Measurements from ENCODE around the gene PARN. TPM values are rescaled to one million over a fixed set of nuclear protein-coding genes. Genes with fewer than 3 reads are reported as not detected.
"Not testable (repeated sequence)": the region's sequence is repeated elsewhere in the genome, so short reads cannot be mapped to it uniquely, and the experiment has no call there.

The PARN gene
- polyA plus RNA-seq, 3 donors: 18.4 to 24.4 (median 19.1) TPM

DNA sequence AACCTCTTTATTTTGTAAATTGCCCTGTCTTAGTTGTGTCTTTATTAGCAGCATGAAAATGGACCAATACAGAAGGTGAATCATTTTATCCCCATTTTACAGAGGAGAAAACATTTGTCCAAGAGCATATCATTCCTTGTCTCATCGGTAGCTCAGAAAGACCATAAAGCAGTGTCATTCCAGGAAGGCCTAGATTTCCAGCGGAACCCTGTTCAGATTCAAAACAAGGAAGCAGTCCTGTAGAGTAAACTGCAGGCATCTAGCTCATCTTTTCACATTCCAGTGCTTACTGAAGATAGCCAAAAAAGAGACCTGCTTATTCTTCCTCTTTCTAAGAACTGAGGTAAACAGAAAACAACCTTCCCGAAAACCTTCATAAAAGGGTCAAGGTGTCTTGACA lies 54.0 kb downstream of the PARN start:
- H3K27ac Mint-ChIP-seq: no peak overlapping the region
- peaks cover 62 to 76% of the 10 kb centered on the region in 2 donors for H3K36me3 Mint-ChIP-seq
- Histone ChIP-seq H2AFZ (ENCODE audit: insufficient read depth, low read depth, low read length, poor library complexity, severe bottlenecking) (no peak overlapping the region), H3K36me3 (replicated peaks in 1 of 2; ENCODE audit: control insufficient read depth in 1 of 2, insufficient read depth in 2 of 2, low read length in 2 of 2) (peaks cover 55 to 78% of the 10 kb centered on the region in 2 donors), H3K4me1 (ENCODE audit: control insufficient read depth in 1 of 2, insufficient read depth in 2 of 2, low read length in 2 of 2) (no peaks in the 10 kb centered on the region), H4K20me1 (ENCODE audit: insufficient read depth, low read length) (no peaks in the 10 kb centered on the region), H3K27ac (ENCODE audit: low read depth in 1 of 2, low read length in 2 of 2) (no peak overlapping the region), H3K9me3 (replicated peaks in 1 of 2; ENCODE audit: control insufficient read depth in 1 of 2, insufficient read depth in 1 of 2, low read length in 2 of 2) (no peaks in the 10 kb centered on the region), H3K4me2 (replicated peaks; ENCODE audit: extremely low read depth, low read length, poor library complexity, severe bottlenecking) (no peak overlapping the region), H3K4me3 (replicated peaks in 1 of 3; ENCODE audit: low read depth in 2 of 3, low read length in 3 of 3) (no peak overlapping the region), H3K79me2 (ENCODE audit: insufficient read depth, low read length) (no peaks in the 10 kb centered on the region), H3K27me3 (ENCODE audit: control insufficient read depth in 2 of 2, insufficient read depth in 2 of 2, low read length in 2 of 2) (no peaks in the 10 kb centered on the region), H3K9ac (ENCODE audit: insufficient read depth, low read length, poor library complexity, severe bottlenecking) (no peak overlapping the region)
- H3K4me3 Mint-ChIP-seq: no peak overlapping the region
- 100% methylated on average over 3 of the region's 3 CpGs for WGBS (ENCODE audit: insufficient coverage)
- intact Hi-C loops (cut with micrococcal nuclease): no loop called here
- peaks cover 2 to 6% (median 3%) of the 10 kb centered on the region in 7 donors for H3K9me3 Mint-ChIP-seq
- no peak for DNase-seq
- TF ChIP-seq, protein P1, sequence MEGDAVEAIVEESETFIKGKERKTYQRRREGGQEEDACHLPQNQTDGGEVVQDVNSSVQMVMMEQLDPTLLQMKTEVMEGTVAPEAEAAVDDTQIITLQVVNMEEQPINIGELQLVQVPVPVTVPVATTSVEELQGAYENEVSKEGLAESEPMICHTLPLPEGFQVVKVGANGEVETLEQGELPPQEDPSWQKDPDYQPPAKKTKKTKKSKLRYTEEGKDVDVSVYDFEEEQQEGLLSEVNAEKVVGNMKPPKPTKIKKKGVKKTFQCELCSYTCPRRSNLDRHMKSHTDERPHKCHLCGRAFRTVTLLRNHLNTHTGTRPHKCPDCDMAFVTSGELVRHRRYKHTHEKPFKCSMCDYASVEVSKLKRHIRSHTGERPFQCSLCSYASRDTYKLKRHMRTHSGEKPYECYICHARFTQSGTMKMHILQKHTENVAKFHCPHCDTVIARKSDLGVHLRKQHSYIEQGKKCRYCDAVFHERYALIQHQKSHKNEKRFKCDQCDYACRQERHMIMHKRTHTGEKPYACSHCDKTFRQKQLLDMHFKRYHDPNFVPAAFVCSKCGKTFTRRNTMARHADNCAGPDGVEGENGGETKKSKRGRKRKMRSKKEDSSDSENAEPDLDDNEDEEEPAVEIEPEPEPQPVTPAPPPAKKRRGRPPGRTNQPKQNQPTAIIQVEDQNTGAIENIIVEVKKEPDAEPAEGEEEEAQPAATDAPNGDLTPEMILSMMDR (IDR thresholded peaks at IDR 0.05): no peak
- peaks cover 0 to 1% (median 0%) of the 10 kb centered on the region in 3 donors for H3K27me3 Mint-ChIP-seq (ENCODE audit: low read depth in 3 of 3)
- H3K4me1 Mint-ChIP-seq: no peaks in the 10 kb centered on the region

DNA sequence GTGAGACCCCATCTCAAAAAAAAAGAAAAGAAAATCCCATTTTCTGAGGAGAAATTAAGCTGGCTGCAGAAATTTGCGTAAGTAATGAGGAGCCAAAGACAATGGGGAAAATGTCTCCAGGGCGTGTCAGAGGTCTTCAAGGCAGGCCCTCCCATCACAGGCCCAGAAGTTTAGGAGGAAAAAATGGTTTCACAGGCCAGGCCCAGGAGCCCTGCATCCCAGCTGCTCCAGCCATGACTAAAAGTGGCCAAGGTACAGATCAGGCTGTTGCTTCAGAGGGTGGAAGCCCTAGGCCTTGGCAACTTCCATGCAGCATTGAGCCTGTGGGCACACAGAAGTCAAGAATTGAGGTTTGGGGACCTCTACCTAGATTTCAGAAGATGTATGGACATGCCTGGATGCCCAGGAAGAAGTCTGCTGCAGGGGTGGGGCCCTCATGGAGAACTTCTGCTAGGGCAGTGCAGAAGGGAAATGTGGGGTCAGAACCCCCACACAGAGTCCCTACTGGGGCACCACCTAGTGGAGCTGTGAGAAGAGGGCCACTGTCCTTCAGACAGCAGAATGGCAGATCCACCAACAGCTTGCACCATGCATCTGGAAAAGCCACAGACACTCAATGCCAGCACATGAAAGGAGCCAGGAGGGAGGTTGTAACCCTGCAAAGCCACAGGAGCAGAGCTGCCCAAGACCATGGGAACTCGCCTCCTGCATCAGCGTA lies 55.2 kb downstream of the PARN start:
- H3K4me2 ChIP-seq (replicated peaks; ENCODE audit: extremely low read depth, low read length, poor library complexity, severe bottlenecking); H3K9me3 ChIP-seq (replicated peaks in 1 of 2; ENCODE audit: control insufficient read depth in 1 of 2, insufficient read depth in 1 of 2, low read length in 2 of 2); H3K27me3 Mint-ChIP-seq (ENCODE audit: low read depth in 3 of 3); H4K20me1 ChIP-seq (ENCODE audit: insufficient read depth, low read length); H3K27ac ChIP-seq (ENCODE audit: low read depth in 1 of 2, low read length in 2 of 2); H3K9ac ChIP-seq (ENCODE audit: insufficient read depth, low read length, poor library complexity, severe bottlenecking); H3K27me3 ChIP-seq (ENCODE audit: control insufficient read depth in 2 of 2, insufficient read depth in 2 of 2, low read length in 2 of 2); H3K4me1 Mint-ChIP-seq; H3K4me3 ChIP-seq (replicated peaks in 1 of 3; ENCODE audit: low read depth in 2 of 3, low read length in 3 of 3); H3K9me3 Mint-ChIP-seq; H3K27ac Mint-ChIP-seq; DNase-seq; H2AFZ ChIP-seq (ENCODE audit: insufficient read depth, low read depth, low read length, poor library complexity, severe bottlenecking); H3K79me2 ChIP-seq (ENCODE audit: insufficient read depth, low read length); H3K4me1 ChIP-seq (ENCODE audit: control insufficient read depth in 1 of 2, insufficient read depth in 2 of 2, low read length in 2 of 2); intact Hi-C loops (cut with micrococcal nuclease); H3K4me3 Mint-ChIP-seq: not testable (repeated sequence)
- WGBS (ENCODE audit: insufficient coverage): 100% methylated on average over 4 of the region's 4 CpGs
- H3K36me3 ChIP-seq (replicated peaks in 1 of 2; ENCODE audit: control insufficient read depth in 1 of 2, insufficient read depth in 2 of 2, low read length in 2 of 2): peaks cover 44 to 66% of the 10 kb centered on the region in 2 donors
- H3K36me3 Mint-ChIP-seq: peaks cover 53 to 64% of the 10 kb centered on the region in 2 donors

Measured in CD14-positive monocyte (primary cell).